Esophagus muscularis mucosa (tissue), 4 donors: ENCODE data around the gene APOC4. TPM values are rescaled to one million over a fixed set of nuclear protein-coding genes. Genes with fewer than 3 reads are reported as not detected.
"Not testable (repeated sequence)": the region's sequence is repeated elsewhere in the genome, so short reads cannot be mapped to it uniquely, and the experiment has no call there.

Experiments used
- DNase-seq: peaks from one replicate; pipeline ENCODE4 v3.0.0-alpha.2; 2017; ENCODE audit errors: extremely low spot score
- H3K27ac ChIP-seq, 4 donors: fragments of 200-600 bp; sonication (generic); replicated peaks in 1 of 4; 1 replicate in 3 of 4; 2 replicates in 1 of 4; pipeline ENCODE4 v1.5.1; 2016 to 2019; ENCODE audit warnings: mild to moderate bottlenecking in 1 of 4
- H3K27me3 ChIP-seq, 4 donors: fragments of 200-600 bp; sonication (generic); one replicate each; pipeline versions ENCODE4 v1.5.1 to v1.6.0; 2016 to 2019
- H3K36me3 ChIP-seq, 4 donors: fragments of 200-600 bp; sonication (generic); one replicate each; pipeline ENCODE4 v1.5.1; 2016 to 2019
- H3K4me1 ChIP-seq, 4 donors: fragments of 200-600 bp; sonication (generic); one replicate each; pipeline ENCODE4 v1.5.1; 2016 to 2019
- H3K4me3 ChIP-seq, 4 donors: fragments of 200-600 bp; sonication (generic); 1 replicate in 2 of 4; 2 replicates in 2 of 4; pipeline ENCODE4 v1.5.1; 2016 to 2019; ENCODE audit warnings: mild to moderate bottlenecking in 4 of 4, moderate library complexity in 1 of 4
- H3K9me3 ChIP-seq, 4 donors: fragments of 200-600 bp; sonication (generic); 1 replicate in 3 of 4; 2 replicates in 1 of 4; pipeline ENCODE4 v1.5.1; 2016 to 2019
- CTCF ChIP-seq, 3 experiments: fragments of 200-600 bp in 2 of 3; fragments of 450-650 bp in 1 of 3; sonication (generic) in 2 of 3; IDR thresholded peaks; one replicate each; pipeline ENCODE4 v1.5.1; 2017 to 2019; ENCODE audit warnings: antibody characterized with exemption in 3 of 3, mild to moderate bottlenecking in 2 of 3, moderate library complexity in 1 of 3
- EP300 ChIP-seq: sonication (generic); formaldehyde crosslinking; IDR thresholded peaks from one replicate; pipeline ENCODE4 v1.6.1; 2017; ENCODE audit warnings: antibody characterized with exemption
- POLR2A ChIP-seq: fragments of 450-650 bp; IDR thresholded peaks from one replicate; pipeline ENCODE4 v1.6.1; 2017; ENCODE audit warnings: antibody characterized with exemption, moderate library complexity, mild to moderate bottlenecking, low read depth
- POLR2AphosphoS5 ChIP-seq, 2 donors: sonication (generic); formaldehyde crosslinking; IDR thresholded peaks; one replicate each; pipeline ENCODE4 v1.6.1; 2017; ENCODE audit warnings: antibody characterized with exemption in 2 of 2
- WGBS: methylation state at CpG from one replicate; pipeline ENCODE4 v1.1.5; 2018; 5-methylcytosine and 5-hydroxymethylcytosine counted together
- intact Hi-C: fragments of 100-400 bp; cut with DNase I; formaldehyde crosslinking; loops from one replicate; pipeline ENCODE4 v1.15.1; 2023
- total RNA-seq, 4 donors: library from RNA; depleted of rRNA; stranded (reverse); fragments of >200 nt; gene quantifications; one replicate each; pipeline versions ENCODE4 v1.1.0 to v1.2.1, GENCODE V29; 2016

The APOC4 gene
- total RNA-seq, 4 donors from 2014 or later = not detected

- Histone ChIP-seq H3K4me1 (no peaks in the 10 kb centered on the region), H3K36me3 (peaks cover 17 to 95% (median 68%) of the 10 kb centered on the region in 4 donors), H3K27ac (no peak overlapping the region), H3K4me3 (no peak overlapping the region), H3K9me3 (no peaks in the 10 kb centered on the region), H3K27me3 (no peaks in the 10 kb centered on the region)
- TF ChIP-seq EP300 (no peak), CTCF (IDR thresholded peaks at IDR 0.05) (no peak), POLR2A (no peak), POLR2AphosphoS5 (IDR thresholded peaks at IDR 0.05) (no peak)
- DNase-seq = no peak
- WGBS = 80% methylated on average over 1 of the region's 4 CpGs
- intact Hi-C loops = no loop called here
These were observed 26.6 kb downstream of the APOC4 start for GRCh38 chr19:44968670-44969069.

GRCh38 chr19:44969437-44969836 is 27.4 kb downstream of the APOC4 start:
- Histone ChIP-seq H3K27ac (no peak overlapping the region), H3K27me3 (no peaks in the 10 kb centered on the region), H3K4me1 (no peaks in the 10 kb centered on the region), H3K9me3 (no peaks in the 10 kb centered on the region), H3K36me3 (peaks cover 19 to 95% (median 69%) of the 10 kb centered on the region in 4 donors), H3K4me3 (no peak overlapping the region)
- intact Hi-C loops = no loop called here
- WGBS = 97% methylated on average over 5 of the region's 5 CpGs
- TF ChIP-seq POLR2A (no peak), POLR2AphosphoS5 (IDR thresholded peaks at IDR 0.05) (no peak), CTCF (IDR thresholded peaks at IDR 0.05) (no peak), EP300 (no peak)
- no peak for DNase-seq

- H3K9me3 ChIP-seq, H3K4me3 ChIP-seq, DNase-seq, intact Hi-C loops, H3K27ac ChIP-seq, H3K27me3 ChIP-seq, H3K4me1 ChIP-seq: not testable (repeated sequence)
- 77% methylated on average over 6 of the region's 6 CpGs for WGBS
- peaks cover 35 to 95% (median 73%) of the 10 kb centered on the region in 4 donors for H3K36me3 ChIP-seq
These were observed 29.4 kb downstream of the APOC4 start for GRCh38 chr19:44971451-44971850.

GRCh38 chr19:44972802-44973201 is 30.8 kb downstream of the APOC4 start:
- Histone ChIP-seq H3K27ac (no peak overlapping the region), H3K27me3 (no peaks in the 10 kb centered on the region), H3K4me1 (no peaks in the 10 kb centered on the region), H3K4me3 (no peak overlapping the region), H3K9me3 (no peaks in the 10 kb centered on the region), H3K36me3 (peaks cover 48 to 95% (median 75%) of the 10 kb centered on the region in 4 donors)
- 91% methylated on average over 13 of the region's 13 CpGs for WGBS
- TF ChIP-seq POLR2A (no peak), POLR2AphosphoS5 (IDR thresholded peaks at IDR 0.05) (no peak), CTCF (IDR thresholded peaks at IDR 0.05) (no peak), EP300 (no peak)
- intact Hi-C loops = no loop called here
- no peak for DNase-seq

- peaks cover 54 to 96% (median 75%) of the 10 kb centered on the region in 4 donors for H3K36me3 ChIP-seq
- H3K27ac ChIP-seq = no peak overlapping the region
- H3K9me3 ChIP-seq = no peaks in the 10 kb centered on the region
- no peak overlapping the region for H3K4me3 ChIP-seq
- intact Hi-C loops = no loop called here
- 93% methylated on average over 21 of the region's 21 CpGs for WGBS
- no peak for TF ChIP-seq POLR2AphosphoS5 (IDR thresholded peaks at IDR 0.05)
- no peak for TF ChIP-seq EP300
- no peak for TF ChIP-seq CTCF (IDR thresholded peaks at IDR 0.05)
- TF ChIP-seq POLR2A = no peak
- DNase-seq = no peak
- no peaks in the 10 kb centered on the region for H3K4me1 ChIP-seq
- H3K27me3 ChIP-seq = no peaks in the 10 kb centered on the region
These were observed 32.1 kb downstream of the APOC4 start for GRCh38 chr19:44973982-44974735.
